ENCODE measurements around the gene MED27. TPM values are rescaled to one million over a fixed set of nuclear protein-coding genes. Genes with fewer than 3 reads are reported as not detected.

MED27 gene
- total and polyA plus RNA-seq, 2 of the 8 experiments (the other 6 are each of a cell fraction or from before 2014, with no cell fraction given), result 29.9 to 56.5 TPM

- no peak overlapping the region for H4K5ac ChIP-seq (ENCODE audit: insufficient read length, low read depth, low read length)
- no peak overlapping the region for H2AK5ac ChIP-seq (ENCODE audit: low read depth, low read length)
- H3K23me2 ChIP-seq (ENCODE audit: low read depth, low read length), result peaks cover 5% of the 10 kb centered on the region; the same call in 1 of the 2 replicates
- H3K27me3 ChIP-seq (replicated peaks in 1 of 4; ENCODE audit: control insufficient read depth in 3 of 4, extremely low read depth in 1 of 4, insufficient read depth in 3 of 4, low read length in 3 of 4), result no peaks in the 10 kb centered on the region
- H2BK20ac ChIP-seq (ENCODE audit: low read length), result no peak overlapping the region
- POLR2A ChIA-PET (ENCODE audit: partially characterized antibody), result no interaction called here
- no peaks in the 10 kb centered on the region for H3K79me2 ChIP-seq (ENCODE audit: control insufficient read depth in 1 of 2, insufficient read depth in 2 of 2, low read length in 2 of 2)
- FAIRE-seq, result no peak
- H4K8ac ChIP-seq (ENCODE audit: extremely low read depth, insufficient read depth, low read length), result no peak overlapping the region
- H3K79me1 ChIP-seq (ENCODE audit: low read depth, low read length), result no peaks in the 10 kb centered on the region
- H2BK5ac ChIP-seq (ENCODE audit: low read depth, low read length), result no peak overlapping the region
- no peaks in the 10 kb centered on the region for H3K36me3 ChIP-seq (ENCODE audit: control insufficient read depth in 2 of 4, insufficient read depth in 4 of 4, low read length in 3 of 4)
- no peak overlapping the region for H2BK12ac ChIP-seq (ENCODE audit: low read depth, low read length)
- H2BK15ac ChIP-seq (ENCODE audit: low read length), result no peak overlapping the region
- H3K9ac ChIP-seq (replicated peaks in 1 of 4; ENCODE audit: extremely low read depth in 1 of 4, low read depth in 3 of 4, low read length in 3 of 4), result no peak overlapping the region
- no peak overlapping the region for H3K56ac ChIP-seq (replicated peaks; ENCODE audit: insufficient read length, low read depth, low read length)
- peaks cover 0 to 5% of the 10 kb centered on the region in 2 experiments for H4K20me1 ChIP-seq (replicated peaks in 1 of 2; ENCODE audit: control insufficient read depth in 1 of 2, insufficient read depth in 2 of 2, low read length in 2 of 2)
- H3K23ac ChIP-seq (ENCODE audit: insufficient read length), result no peak overlapping the region
- H3K9me3 ChIP-seq (ENCODE audit: insufficient read depth in 2 of 2, low read depth in 1 of 2, low read length in 1 of 2), result no peaks in the 10 kb centered on the region
- WGBS, 2 experiments (ENCODE audit: extremely low coverage in 1 of 2, insufficient coverage in 1 of 2, insufficient read length in 1 of 2, insufficient replicate concordance in 2 of 2, low coverage in 1 of 2, low lambda C conversion rate in 2 of 2, missing lambda C conversion rate in 1 of 2), result 90% methylated on average over 17 of the region's 18 CpGs; no CpG with 5 or more reads in 1 of the 2 experiments
- no peak overlapping the region for H3K14ac ChIP-seq (ENCODE audit: insufficient read length)
- H3K18ac ChIP-seq (ENCODE audit: extremely low read depth, low read length), result no peak overlapping the region
- no peak overlapping the region for H2BK120ac ChIP-seq (replicated peaks; ENCODE audit: low read depth, low read length)
- no peak for DNase-seq (ENCODE audit: low read depth in 1 of 2, low spot score in 2 of 2)
- H4K91ac ChIP-seq (replicated peaks; ENCODE audit: insufficient read length, low read length), result no peak overlapping the region
- no peak overlapping the region for H3K4ac ChIP-seq (replicated peaks; ENCODE audit: insufficient read length, low read depth, low read length)
- CTCF ChIA-PET (ENCODE audit: partially characterized antibody), result interaction anchor here (0.7 to 1.9 kb wide), 6 partner anchors 11 to 183 kb away, joined by 3 to 5 read pairs (median 3); no protein-coding TSS in a partner anchor
- no peak overlapping the region for H3K4me2 ChIP-seq (ENCODE audit: insufficient read depth in 1 of 2, low read depth in 2 of 2, low read length in 2 of 2)
- H3K27ac ChIP-seq (ENCODE audit: low read depth, low read length), result no peak overlapping the region
- H2AFZ ChIP-seq (ENCODE audit: low read length), result no peak overlapping the region
- peaks cover 0 to 3% (median 0%) of the 10 kb centered on the region in 4 experiments; a peak in 2 of 7 replicates for H3K4me1 ChIP-seq (replicated peaks in 1 of 4; ENCODE audit: control insufficient read depth in 3 of 4, insufficient read depth in 4 of 4, low read length in 3 of 4)
- H3K4me3 ChIP-seq (ENCODE audit: extremely low read depth in 1 of 4, insufficient read depth in 2 of 4, low read depth in 3 of 4, low read length in 4 of 4), result no peak overlapping the region
- TF ChIP-seq RFX5 (IDR thresholded peaks at IDR 0.05; ENCODE audit: borderline replicate concordance, low read depth, low read length), result no peak
Observed at GRCh38 chr9:131849391-131849790, 230.3 kb downstream of the MED27 start.
